AG20443 (cell line): Measurements from ENCODE around the gene SKA3.
"Not testable (repeated sequence)": the region's sequence is repeated elsewhere in the genome, so short reads cannot be mapped to it uniquely, and the experiment has no call there.

Source experiments
- DNase-seq: peaks from one replicate; pipeline ENCODE4 v3.0.0; 2012; ENCODE audit warnings: low spot score, mixed read lengths

The SKA3 gene

GRCh38 chr13:21176215-21176981 lies at the start of gene SKA3, which contains the start of gene MRPL57:
Gene SKA3, minus strand, starts transcription at chr13:21176552. Its CDS starts 75 bp downstream, at chr13:21176477.
Gene MRPL57, plus strand, starts transcription at chr13:21176658. Its CDS starts 259 bp downstream, at chr13:21176917.
- DNase-seq = peak; percentile 99

GRCh38 chr13:21225082-21225481 lies 48.7 kb upstream of the SKA3 start:
- DNase-seq = no peak

DNA sequence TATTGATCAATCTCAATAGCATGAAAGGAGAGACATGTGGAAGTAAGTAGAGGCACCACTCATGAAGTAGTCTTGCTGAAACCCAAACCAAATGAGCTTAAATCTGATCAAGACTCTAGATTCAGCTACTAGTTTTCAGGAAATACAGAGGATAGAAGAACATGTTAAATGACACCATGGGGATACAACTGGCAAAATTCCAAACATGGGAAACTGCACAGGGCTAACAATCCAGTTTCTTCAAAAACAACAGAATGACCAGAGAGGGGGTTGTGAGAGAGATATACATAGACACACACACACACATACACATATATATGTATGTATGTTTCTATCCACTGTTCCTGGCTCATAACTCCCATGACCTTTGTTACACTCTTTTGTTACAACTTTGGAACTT lies 44.9 kb upstream of the SKA3 start:
- no peak for DNase-seq

- not testable (repeated sequence) for DNase-seq
Observed at GRCh38 chr13:21219716-21220115, 43.4 kb upstream of the SKA3 start.

DNA sequence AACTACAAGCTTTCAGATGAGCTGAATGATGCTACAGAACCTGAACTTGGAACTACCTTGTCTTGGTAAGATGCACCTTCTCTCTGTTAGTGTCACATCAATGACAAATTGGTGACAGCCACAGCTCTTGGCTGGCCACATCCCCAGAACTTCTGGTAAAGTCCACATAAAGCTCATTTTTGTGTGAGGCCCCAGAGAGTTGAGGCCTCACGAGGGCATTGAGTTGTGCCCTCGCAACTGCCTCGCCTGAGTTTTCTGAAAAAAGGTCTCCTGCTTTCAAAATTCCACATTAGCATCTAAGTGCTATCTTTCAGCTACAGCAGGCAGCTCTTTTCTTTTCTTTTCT lies 42.7 kb upstream of the SKA3 start:
- DNase-seq = no peak

DNA sequence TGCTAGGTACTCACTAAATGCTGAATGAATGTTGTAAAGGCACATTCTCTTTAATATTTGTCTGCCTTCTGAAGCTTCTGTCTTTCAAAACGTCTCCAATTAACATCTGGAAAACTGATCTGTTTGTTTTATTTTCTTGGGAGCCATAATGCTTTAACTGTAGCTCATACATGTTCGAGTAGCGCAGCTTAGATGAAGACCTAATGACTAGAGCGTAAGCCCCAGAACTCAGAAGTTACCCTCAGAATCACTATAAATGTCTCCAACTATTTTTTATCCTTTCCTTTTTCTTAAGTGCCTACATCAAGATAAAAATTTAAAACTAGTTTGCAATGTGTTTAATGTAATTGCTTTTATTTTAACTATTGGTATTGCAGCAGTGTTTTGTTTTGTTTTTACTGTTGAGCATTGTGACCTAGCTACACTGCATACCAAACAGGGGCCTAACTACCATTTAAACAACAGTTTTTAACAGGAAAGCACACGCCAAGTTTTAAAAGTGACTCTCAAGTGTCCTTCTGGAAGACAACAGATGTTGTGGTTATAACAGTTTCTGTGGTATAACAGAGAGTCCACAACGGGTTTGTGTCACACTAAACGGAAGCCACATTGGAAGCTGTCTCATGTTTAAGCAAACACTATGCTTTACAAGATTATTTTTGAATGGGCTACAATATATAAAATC lies 42.1 kb upstream of the SKA3 start:
- DNase-seq = no peak

DNA sequence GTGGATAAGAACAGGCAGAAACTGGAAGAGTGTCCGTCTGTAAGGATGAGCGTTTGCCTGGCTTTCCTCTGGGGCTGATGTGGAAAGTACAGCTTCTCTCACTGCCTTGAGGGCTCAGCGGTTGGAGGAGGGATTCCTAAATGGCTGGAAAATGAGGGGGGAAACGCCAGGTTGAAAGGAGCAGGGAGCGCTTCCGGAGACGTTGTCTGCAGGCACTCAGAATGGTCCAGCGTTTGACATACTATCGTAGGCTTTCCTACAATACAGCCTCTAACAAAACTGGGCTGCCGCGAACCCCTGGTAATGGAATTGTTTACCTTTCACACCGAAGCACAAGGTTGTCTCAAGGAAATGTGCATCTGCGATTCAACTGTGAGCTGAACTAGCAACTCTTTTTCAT lies 40.0 kb upstream of the SKA3 start:
- no peak for DNase-seq

DNA sequence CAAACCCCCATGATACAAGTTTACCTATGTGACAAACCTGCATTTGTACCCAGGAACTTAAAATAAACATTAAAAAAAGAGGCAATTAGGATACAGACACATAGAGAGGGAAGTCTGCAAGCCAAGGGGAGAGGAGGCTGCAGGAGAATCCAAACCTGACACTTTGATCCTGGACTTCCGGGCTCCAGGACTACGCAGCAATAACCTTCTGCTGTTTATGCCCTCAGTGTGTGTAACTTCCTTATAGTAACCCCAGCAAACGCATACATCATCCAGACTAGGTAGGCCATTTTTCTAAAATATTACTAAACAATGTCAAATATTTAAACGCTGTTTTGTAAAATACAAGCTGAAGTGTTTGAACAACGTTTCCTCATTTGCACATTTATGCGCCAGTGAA lies 39.1 kb upstream of the SKA3 start:
- not testable (repeated sequence) for DNase-seq

GRCh38 chr13:21212138-21212775 lies 35.9 kb upstream of the SKA3 start:
- DNase-seq = no peak

DNA sequence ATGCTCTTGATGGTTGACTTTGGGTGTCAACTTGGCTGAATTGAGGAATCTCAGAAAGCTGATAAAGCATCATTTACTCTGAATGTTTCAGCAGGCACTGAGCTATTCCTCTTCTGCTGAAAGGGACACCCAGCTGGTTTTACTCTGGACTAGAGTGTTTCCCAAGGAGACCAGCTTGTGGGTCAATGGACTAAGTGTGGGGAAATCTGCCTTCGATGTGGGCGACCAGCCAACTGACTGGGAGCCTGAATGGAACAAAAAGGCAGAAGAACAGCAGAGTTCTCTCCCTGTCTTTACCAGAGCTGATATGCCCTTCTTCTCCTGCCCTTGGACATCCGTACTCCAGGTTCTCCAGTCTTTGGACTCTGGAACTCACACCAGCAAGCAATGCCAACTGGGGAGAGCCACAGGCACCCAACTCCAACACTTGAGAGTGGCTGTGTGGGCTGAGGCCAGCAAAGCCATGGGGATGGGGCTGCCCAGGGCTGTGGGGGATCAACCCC lies 32.4 kb upstream of the SKA3 start:
- DNase-seq = no peak

- DNase-seq = no peak
Observed at GRCh38 chr13:21202767-21203531, 26.6 kb upstream of the SKA3 start.

DNA sequence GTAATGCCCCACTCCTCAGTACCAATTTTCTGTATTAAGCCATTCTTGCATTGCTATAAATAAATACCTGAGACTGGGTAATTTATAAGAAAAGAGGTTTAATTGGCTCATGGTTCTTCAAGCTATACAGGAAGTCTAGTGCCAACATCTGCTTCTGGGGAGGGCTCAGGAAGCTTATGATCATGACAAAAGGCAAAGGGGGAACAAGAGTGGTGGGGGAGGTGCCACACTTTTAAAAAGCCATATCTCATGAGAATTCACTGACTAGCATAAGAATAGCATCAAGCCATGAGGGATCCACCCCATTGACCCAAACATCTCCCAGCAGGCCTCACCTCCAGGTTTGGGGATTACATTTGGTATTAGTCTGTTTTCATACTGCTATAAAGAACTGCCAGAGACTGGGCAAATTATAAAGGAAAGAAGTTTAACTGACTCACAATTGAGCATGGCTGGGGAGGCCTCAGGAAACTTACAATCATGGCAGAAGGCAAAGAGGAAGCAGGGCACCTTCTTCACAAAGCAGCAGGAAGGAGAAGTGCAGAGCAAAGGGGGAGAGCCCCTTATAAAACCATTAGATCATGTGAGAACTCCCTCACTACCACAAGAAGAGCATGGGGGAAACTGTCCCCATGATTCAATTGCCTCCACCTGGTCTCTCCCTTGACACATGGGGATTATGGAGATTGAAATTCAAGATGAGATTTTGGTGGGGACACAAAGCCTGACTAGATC lies 25.3 kb upstream of the SKA3 start:
- DNase-seq = not testable (repeated sequence)

- DNase-seq = not testable (repeated sequence)
Observed at GRCh38 chr13:21198391-21198790, 22.0 kb upstream of the SKA3 start.

- not testable (repeated sequence) for DNase-seq
Observed at GRCh38 chr13:21197606-21198225, 21.4 kb upstream of the SKA3 start.

DNA sequence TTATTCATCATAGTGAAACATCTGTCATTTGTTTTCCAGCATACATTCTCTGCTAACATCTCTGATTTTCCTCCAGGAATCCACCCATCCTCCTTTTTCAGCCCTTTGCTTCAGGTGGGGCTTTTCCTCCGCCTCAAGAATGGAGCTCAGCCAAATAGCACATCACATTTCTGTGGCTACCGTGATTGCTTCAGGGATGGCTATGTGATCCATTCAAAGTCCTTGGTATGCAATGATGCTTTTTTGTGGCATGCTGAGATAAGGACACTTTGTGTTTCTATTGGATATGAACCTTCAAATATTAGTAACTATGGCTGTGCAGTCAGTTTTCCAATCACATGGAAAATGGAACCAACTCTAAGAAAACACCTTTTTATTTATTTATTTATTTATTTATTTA lies 18.4 kb upstream of the SKA3 start:
- not testable (repeated sequence) for DNase-seq

DNA sequence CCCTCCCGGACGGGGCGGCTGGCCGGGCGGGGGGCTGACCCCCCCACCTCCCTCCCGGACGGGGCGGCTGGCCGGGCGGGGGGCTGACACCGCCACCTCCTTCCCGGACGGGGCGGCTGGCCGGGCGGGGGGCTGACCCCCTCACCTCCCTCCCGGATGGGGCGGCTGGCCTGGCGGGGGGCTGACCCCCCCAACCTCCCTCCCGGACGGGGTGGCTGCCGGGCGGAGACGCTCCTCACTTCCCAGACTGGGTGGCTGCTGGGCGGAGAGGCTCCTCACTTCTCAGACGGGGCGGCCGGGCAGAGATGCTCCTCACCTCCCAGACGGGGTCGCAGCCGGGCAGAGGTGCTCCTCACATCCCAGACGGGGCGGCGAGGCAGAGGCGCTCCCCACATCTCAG lies 10.1 kb upstream of the SKA3 start:
- not testable (repeated sequence) for DNase-seq

GRCh38 chr13:21181671-21182070 lies 5.3 kb upstream of the SKA3 start:
- DNase-seq = no peak

DNA sequence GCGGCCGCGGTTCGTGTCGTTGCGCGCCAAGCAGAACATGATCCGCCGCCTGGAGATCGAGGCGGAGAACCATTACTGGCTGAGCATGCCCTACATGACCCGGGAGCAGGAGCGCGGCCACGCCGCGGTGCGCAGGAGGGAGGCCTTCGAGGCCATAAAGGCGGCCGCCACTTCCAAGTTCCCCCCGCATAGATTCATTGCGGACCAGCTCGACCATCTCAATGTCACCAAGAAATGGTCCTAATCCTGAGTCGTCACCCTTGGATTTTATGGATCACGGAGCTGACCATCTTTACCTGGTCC lies 581 bp upstream of the SKA3 start:
- no peak for DNase-seq

DNA sequence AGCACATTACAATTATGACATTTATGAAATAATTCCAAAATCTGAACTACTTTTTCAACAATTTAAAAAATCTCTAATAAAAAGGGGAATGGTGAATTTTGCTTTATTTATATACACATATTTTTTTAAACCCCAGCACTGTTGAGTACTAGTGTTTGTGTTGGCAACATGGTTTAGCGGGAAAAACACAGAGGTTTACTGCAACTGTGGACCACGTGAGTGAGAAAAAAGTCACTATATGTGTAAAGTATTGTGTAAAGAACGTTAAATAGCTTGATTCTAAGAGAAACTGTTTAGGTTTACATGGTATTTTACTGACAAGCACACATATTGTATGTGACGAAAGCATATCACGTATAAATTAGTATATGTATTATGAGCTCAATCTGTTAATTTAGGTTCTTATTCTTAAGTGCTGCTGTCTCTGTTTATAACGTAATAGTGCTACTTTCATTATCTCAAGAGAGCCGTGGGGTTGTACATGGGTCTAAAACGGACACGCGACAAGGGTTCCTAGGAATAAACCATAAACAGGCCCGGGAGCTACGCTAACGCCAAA lies 617 bp downstream of the SKA3 start:
- no peak for DNase-seq

- not testable (repeated sequence) for DNase-seq
Observed at GRCh38 chr13:21173767-21174166, 2.6 kb downstream of the SKA3 start.

GRCh38 chr13:21171420-21171819 lies 4.9 kb downstream of the SKA3 start:
- no peak for DNase-seq
